ENCODE results near the gene RELT. TPM values are rescaled to one million over a fixed set of nuclear protein-coding genes. Genes with fewer than 3 reads are reported as not detected.

The RELT gene
- total RNA-seq, 1 experiment from 2014 or later, result 10.2 TPM

GRCh38 chr11:73380331-73380730 is 4.1 kb downstream of the RELT start:
- Mint-ChIP-seq H3K27me3 (ENCODE audit: low read depth) (peaks cover 14% of the 10 kb centered on the region), H3K9me3 (no peaks in the 10 kb centered on the region), H3K36me3 (ENCODE audit: insufficient read depth in 1 of 3, low read depth in 3 of 3) (no peaks in the 10 kb centered on the region; a peak in 1 of 7 replicates), H3K4me1 (peaks cover 29 to 36% of the 10 kb centered on the region in 2 experiments), H3K27ac (no peak overlapping the region), H3K4me3 (no peak overlapping the region)
- H2BK20ac ChIP-seq (ENCODE audit: low read depth, low read length, poor library complexity, severe bottlenecking), result no peak overlapping the region
- H3K4me2 ChIP-seq (ENCODE audit: insufficient read depth, insufficient read length, low read length), result no peak overlapping the region
- no peaks in the 10 kb centered on the region for H3K9me3 ChIP-seq (ENCODE audit: control insufficient read depth, low read depth, low read length)
- no peak overlapping the region for H3K4ac ChIP-seq (ENCODE audit: low read depth, low read length)
- H2BK12ac ChIP-seq (ENCODE audit: insufficient read length, low read depth, low read length), result no peak overlapping the region
- H3K18ac ChIP-seq (ENCODE audit: insufficient read length, low read depth, low read length), result no peak overlapping the region
- H4K5ac ChIP-seq (ENCODE audit: insufficient read length, low read depth, low read length), result no peak overlapping the region
- DNase-seq, result no peak
- H2BK120ac ChIP-seq (ENCODE audit: low read depth, low read length, poor library complexity, severe bottlenecking), result no peak overlapping the region
- H2BK5ac ChIP-seq (ENCODE audit: insufficient read length, low read length), result no peak overlapping the region
- H4K20me1 ChIP-seq (ENCODE audit: control insufficient read depth, insufficient read depth, insufficient read length), result no peaks in the 10 kb centered on the region
- H3K23ac ChIP-seq (ENCODE audit: insufficient read length, low read depth, low read length), result no peak overlapping the region
- WGBS (ENCODE audit: extremely low coverage, insufficient read length, low lambda C conversion rate), result no CpG with 5 or more reads among the region's 7 CpGs
- peaks cover 3% of the 10 kb centered on the region; the same call in 1 of the 2 replicates for H3K4me1 ChIP-seq (ENCODE audit: insufficient read depth, low read length)
- H3K27me3 ChIP-seq (ENCODE audit: insufficient read depth, low read length), result no peaks in the 10 kb centered on the region; the same call in 1 of the 2 replicates
- no peaks in the 10 kb centered on the region; the same call in 1 of the 2 replicates for H3K79me2 ChIP-seq (ENCODE audit: insufficient read depth, low read length)
- no peak overlapping the region for H3K56ac ChIP-seq (ENCODE audit: insufficient read length, low read depth, low read length)
- H3K9ac ChIP-seq (ENCODE audit: extremely low read depth, insufficient read length, low read length), result no peak overlapping the region
- no peak overlapping the region for H3K27ac ChIP-seq (ENCODE audit: insufficient read length, low read depth, low read length)
- H4K91ac ChIP-seq (ENCODE audit: insufficient read length, low read depth, low read length), result no peak overlapping the region
- no peak overlapping the region for H2AK5ac ChIP-seq (ENCODE audit: insufficient read length, low read length)
- H4K8ac ChIP-seq (replicated peaks; ENCODE audit: insufficient read length, low read depth, low read length), result no peak overlapping the region
- TF ChIP-seq, protein P1, sequence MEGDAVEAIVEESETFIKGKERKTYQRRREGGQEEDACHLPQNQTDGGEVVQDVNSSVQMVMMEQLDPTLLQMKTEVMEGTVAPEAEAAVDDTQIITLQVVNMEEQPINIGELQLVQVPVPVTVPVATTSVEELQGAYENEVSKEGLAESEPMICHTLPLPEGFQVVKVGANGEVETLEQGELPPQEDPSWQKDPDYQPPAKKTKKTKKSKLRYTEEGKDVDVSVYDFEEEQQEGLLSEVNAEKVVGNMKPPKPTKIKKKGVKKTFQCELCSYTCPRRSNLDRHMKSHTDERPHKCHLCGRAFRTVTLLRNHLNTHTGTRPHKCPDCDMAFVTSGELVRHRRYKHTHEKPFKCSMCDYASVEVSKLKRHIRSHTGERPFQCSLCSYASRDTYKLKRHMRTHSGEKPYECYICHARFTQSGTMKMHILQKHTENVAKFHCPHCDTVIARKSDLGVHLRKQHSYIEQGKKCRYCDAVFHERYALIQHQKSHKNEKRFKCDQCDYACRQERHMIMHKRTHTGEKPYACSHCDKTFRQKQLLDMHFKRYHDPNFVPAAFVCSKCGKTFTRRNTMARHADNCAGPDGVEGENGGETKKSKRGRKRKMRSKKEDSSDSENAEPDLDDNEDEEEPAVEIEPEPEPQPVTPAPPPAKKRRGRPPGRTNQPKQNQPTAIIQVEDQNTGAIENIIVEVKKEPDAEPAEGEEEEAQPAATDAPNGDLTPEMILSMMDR (conservative IDR thresholded peaks at IDR 0.05), result no peak
- H3K79me1 ChIP-seq (ENCODE audit: insufficient read depth, low read depth, low read length, poor library complexity, severe bottlenecking), result no peaks in the 10 kb centered on the region
- H3T11ph ChIP-seq (ENCODE audit: low read length), result no peak overlapping the region
- H2AFZ ChIP-seq (ENCODE audit: low read length), result no peak overlapping the region
- no peak overlapping the region for H2BK15ac ChIP-seq (ENCODE audit: low read depth, low read length)
- peaks cover 6% of the 10 kb centered on the region for H3K23me2 ChIP-seq (ENCODE audit: insufficient read length, low read depth, low read length, poor library complexity, severe bottlenecking)
- no peak overlapping the region for H3K14ac ChIP-seq (ENCODE audit: insufficient read depth, low read length)

All from H9 (cell line).